ENCODE results near the gene FBXL5.
"Not testable (repeated sequence)": the region's sequence is repeated elsewhere in the genome, so short reads cannot be mapped to it uniquely, and the experiment has no call there.

The FBXL5 gene

GRCh38 chr4:15638418-15638817, 16.7 kb downstream of the FBXL5 start:
- no peak overlapping the region for H3K9ac ChIP-seq (ENCODE audit: low read depth, low read length)
- H3K36me3 ChIP-seq (ENCODE audit: insufficient read depth, low read depth, low read length): peaks cover 63% of the 10 kb centered on the region
- H3K27ac ChIP-seq (ENCODE audit: low read length): no peak overlapping the region
- H3K4me1 ChIP-seq (ENCODE audit: insufficient read depth, low read length): no peaks in the 10 kb centered on the region
- H3K27me3 ChIP-seq (ENCODE audit: insufficient read depth, low read length): no peaks in the 10 kb centered on the region
- H3K9me3 ChIP-seq (ENCODE audit: insufficient read depth, low read depth, low read length): no peaks in the 10 kb centered on the region
- H3K4me3 ChIP-seq (ENCODE audit: low read length): no peak overlapping the region

- H3K4me3 ChIP-seq (ENCODE audit: low read length): no peak overlapping the region
- no peak overlapping the region for H3K27ac ChIP-seq (ENCODE audit: low read length)
- H3K9ac ChIP-seq (ENCODE audit: low read depth, low read length): no peak overlapping the region
- no peaks in the 10 kb centered on the region for H3K9me3 ChIP-seq (ENCODE audit: insufficient read depth, low read depth, low read length)
- no peaks in the 10 kb centered on the region for H3K27me3 ChIP-seq (ENCODE audit: insufficient read depth, low read length)
- H3K36me3 ChIP-seq (ENCODE audit: insufficient read depth, low read depth, low read length): peaks cover 68% of the 10 kb centered on the region
- H3K4me1 ChIP-seq (ENCODE audit: insufficient read depth, low read length): no peaks in the 10 kb centered on the region
Observed at GRCh38 chr4:15636818-15637217, 18.3 kb downstream of the FBXL5 start.

GRCh38 chr4:15617407-15617806, 37.8 kb downstream of the FBXL5 start:
- not testable (repeated sequence) for H3K4me3 ChIP-seq (ENCODE audit: low read length); H3K9ac ChIP-seq (ENCODE audit: low read depth, low read length); H3K27me3 ChIP-seq (ENCODE audit: insufficient read depth, low read length); H3K4me1 ChIP-seq (ENCODE audit: insufficient read depth, low read length); H3K27ac ChIP-seq (ENCODE audit: low read length)
- H3K36me3 ChIP-seq (ENCODE audit: insufficient read depth, low read depth, low read length): peaks cover 31% of the 10 kb centered on the region
- peaks cover 20% of the 10 kb centered on the region for H3K9me3 ChIP-seq (ENCODE audit: insufficient read depth, low read depth, low read length)

- H3K4me3 ChIP-seq (ENCODE audit: low read length); H3K9ac ChIP-seq (ENCODE audit: low read depth, low read length); H3K27me3 ChIP-seq (ENCODE audit: insufficient read depth, low read length); H3K9me3 ChIP-seq (ENCODE audit: insufficient read depth, low read depth, low read length); H3K4me1 ChIP-seq (ENCODE audit: insufficient read depth, low read length); H3K27ac ChIP-seq (ENCODE audit: low read length): not testable (repeated sequence)
- H3K36me3 ChIP-seq (ENCODE audit: insufficient read depth, low read depth, low read length): peaks cover 19% of the 10 kb centered on the region; the same call in 1 of the 2 replicates
Observed at GRCh38 chr4:15614891-15615290, 40.3 kb downstream of the FBXL5 start.

- no peak overlapping the region for H3K9ac ChIP-seq (ENCODE audit: low read depth, low read length)
- H3K27ac ChIP-seq (ENCODE audit: low read length): no peak overlapping the region
- H3K9me3 ChIP-seq (ENCODE audit: insufficient read depth, low read depth, low read length): no peaks in the 10 kb centered on the region
- peaks cover 10% of the 10 kb centered on the region; the same call in 1 of the 2 replicates for H3K36me3 ChIP-seq (ENCODE audit: insufficient read depth, low read depth, low read length)
- H3K4me1 ChIP-seq (ENCODE audit: insufficient read depth, low read length): 0 out of 2 replicates have a peak, but pooled peaks cover 5% of the 10 kb centered on the region
- no peaks in the 10 kb centered on the region for H3K27me3 ChIP-seq (ENCODE audit: insufficient read depth, low read length)
- no peak overlapping the region for H3K4me3 ChIP-seq (ENCODE audit: low read length)
Observed at GRCh38 chr4:15612136-15612535, 43.0 kb downstream of the FBXL5 start.

GRCh38 chr4:15610855-15611254, 44.3 kb downstream of the FBXL5 start:
- H3K36me3 ChIP-seq (ENCODE audit: insufficient read depth, low read depth, low read length): peaks cover 10% of the 10 kb centered on the region; the same call in 1 of the 2 replicates
- peaks cover 13% of the 10 kb centered on the region; the same call in 1 of the 2 replicates for H3K4me1 ChIP-seq (ENCODE audit: insufficient read depth, low read length)
- no peak overlapping the region for H3K9ac ChIP-seq (ENCODE audit: low read depth, low read length)
- no peaks in the 10 kb centered on the region for H3K27me3 ChIP-seq (ENCODE audit: insufficient read depth, low read length)
- H3K9me3 ChIP-seq (ENCODE audit: insufficient read depth, low read depth, low read length): no peaks in the 10 kb centered on the region
- no peak overlapping the region for H3K4me3 ChIP-seq (ENCODE audit: low read length)
- no peak overlapping the region for H3K27ac ChIP-seq (ENCODE audit: low read length)

GRCh38 chr4:15605537-15605936, 49.6 kb downstream of the FBXL5 start:
- Histone ChIP-seq H3K9me3 (ENCODE audit: insufficient read depth, low read depth, low read length) (peaks cover 4% of the 10 kb centered on the region; the same call in 1 of the 2 replicates), H3K4me3 (ENCODE audit: low read length) (peak overlapping the region; percentile 32; the same call in 1 of the 2 replicates), H3K4me1 (ENCODE audit: insufficient read depth, low read length) (peaks cover 22% of the 10 kb centered on the region; the same call in 1 of the 2 replicates), H3K27ac (ENCODE audit: low read length) (peak overlapping the region; percentile 40), H3K9ac (ENCODE audit: low read depth, low read length) (no peak overlapping the region; the same call in 1 of the 2 replicates), H3K27me3 (ENCODE audit: insufficient read depth, low read length) (no peaks in the 10 kb centered on the region), H3K36me3 (ENCODE audit: insufficient read depth, low read depth, low read length) (peaks cover 26% of the 10 kb centered on the region)

GRCh38 chr4:15601862-15602261, 53.3 kb downstream of the FBXL5 start:
- peaks cover 14% of the 10 kb centered on the region; the same call in 1 of the 2 replicates for H3K4me1 ChIP-seq (ENCODE audit: insufficient read depth, low read length)

GRCh38 chr4:15600176-15600575, 55.0 kb downstream of the FBXL5 start:
- peaks cover 2% of the 10 kb centered on the region; the same call in 1 of the 2 replicates for H3K4me1 ChIP-seq (ENCODE audit: insufficient read depth, low read length)

More at GRCh38 chr4:15601862-15602261, 53.3 kb downstream of the FBXL5 start:
- H3K27me3 ChIP-seq (ENCODE audit: insufficient read depth, low read length): no peaks in the 10 kb centered on the region
- H3K4me3 ChIP-seq (ENCODE audit: low read length): no peak overlapping the region
- H3K36me3 ChIP-seq (ENCODE audit: insufficient read depth, low read depth, low read length): peaks cover 31% of the 10 kb centered on the region
- H3K9me3 ChIP-seq (ENCODE audit: insufficient read depth, low read depth, low read length): peaks cover 4% of the 10 kb centered on the region; the same call in 1 of the 2 replicates
- no peak overlapping the region for H3K27ac ChIP-seq (ENCODE audit: low read length)
- H3K9ac ChIP-seq (ENCODE audit: low read depth, low read length): no peak overlapping the region

GRCh38 chr4:15598644-15599043, 56.5 kb downstream of the FBXL5 start:
- Histone ChIP-seq H3K4me3 (ENCODE audit: low read length) (no peak overlapping the region), H3K9ac (ENCODE audit: low read depth, low read length) (no peak overlapping the region), H3K4me1 (ENCODE audit: insufficient read depth, low read length) (no peaks in the 10 kb centered on the region; the same call in 1 of the 2 replicates), H3K27ac (ENCODE audit: low read length) (no peak overlapping the region), H3K36me3 (ENCODE audit: insufficient read depth, low read depth, low read length) (peaks cover 18% of the 10 kb centered on the region), H3K27me3 (ENCODE audit: insufficient read depth, low read length) (no peaks in the 10 kb centered on the region), H3K9me3 (ENCODE audit: insufficient read depth, low read depth, low read length) (peaks cover 4% of the 10 kb centered on the region; the same call in 1 of the 2 replicates)

More at GRCh38 chr4:15600176-15600575, 55.0 kb downstream of the FBXL5 start:
- Histone ChIP-seq H3K27ac (ENCODE audit: low read length) (no peak overlapping the region), H3K9ac (ENCODE audit: low read depth, low read length) (no peak overlapping the region), H3K36me3 (ENCODE audit: insufficient read depth, low read depth, low read length) (peaks cover 31% of the 10 kb centered on the region), H3K4me3 (ENCODE audit: low read length) (no peak overlapping the region), H3K27me3 (ENCODE audit: insufficient read depth, low read length) (no peaks in the 10 kb centered on the region), H3K9me3 (ENCODE audit: insufficient read depth, low read depth, low read length) (peaks cover 4% of the 10 kb centered on the region; the same call in 1 of the 2 replicates)

- H3K9ac ChIP-seq (ENCODE audit: low read depth, low read length): no peak overlapping the region
- no peaks in the 10 kb centered on the region for H3K27me3 ChIP-seq (ENCODE audit: insufficient read depth, low read length)
- H3K27ac ChIP-seq (ENCODE audit: low read length): no peak overlapping the region
- H3K36me3 ChIP-seq (ENCODE audit: insufficient read depth, low read depth, low read length): 0 out of 2 replicates have a peak, but pooled peaks cover 5% of the 10 kb centered on the region
- H3K9me3 ChIP-seq (ENCODE audit: insufficient read depth, low read depth, low read length): no peaks in the 10 kb centered on the region
- no peak overlapping the region for H3K4me3 ChIP-seq (ENCODE audit: low read length)
- H3K4me1 ChIP-seq (ENCODE audit: insufficient read depth, low read length): peaks cover 12% of the 10 kb centered on the region; the same call in 1 of the 2 replicates
Observed at GRCh38 chr4:15592799-15593198, 62.4 kb downstream of the FBXL5 start.

GRCh38 chr4:15587649-15588048, 67.5 kb downstream of the FBXL5 start:
- Histone ChIP-seq H3K9ac (ENCODE audit: low read depth, low read length) (no peak overlapping the region), H3K4me1 (ENCODE audit: insufficient read depth, low read length) (peaks cover 12% of the 10 kb centered on the region; the same call in 1 of the 2 replicates), H3K27ac (ENCODE audit: low read length) (no peak overlapping the region), H3K36me3 (ENCODE audit: insufficient read depth, low read depth, low read length) (peaks cover 4% of the 10 kb centered on the region; the same call in 1 of the 2 replicates), H3K9me3 (ENCODE audit: insufficient read depth, low read depth, low read length) (peaks cover 9% of the 10 kb centered on the region; the same call in 1 of the 2 replicates), H3K4me3 (ENCODE audit: low read length) (no peak overlapping the region), H3K27me3 (ENCODE audit: insufficient read depth, low read length) (no peaks in the 10 kb centered on the region)
